GM18909 (cell line): ENCODE measurements around the gene ZSCAN22.
"Not testable (repeated sequence)": the region's sequence is repeated elsewhere in the genome, so short reads cannot be mapped to it uniquely, and the experiment has no call there.

Experiments
- ATAC-seq: cut with Tn5 transposase; IDR thresholded peaks from one replicate; pipeline ENCODE4 v1.9.1; 2021; ENCODE audit warnings: mild to moderate bottlenecking; ENCODE audit not compliant: unreplicated experiment, poor library complexity

Gene ZSCAN22

DNA sequence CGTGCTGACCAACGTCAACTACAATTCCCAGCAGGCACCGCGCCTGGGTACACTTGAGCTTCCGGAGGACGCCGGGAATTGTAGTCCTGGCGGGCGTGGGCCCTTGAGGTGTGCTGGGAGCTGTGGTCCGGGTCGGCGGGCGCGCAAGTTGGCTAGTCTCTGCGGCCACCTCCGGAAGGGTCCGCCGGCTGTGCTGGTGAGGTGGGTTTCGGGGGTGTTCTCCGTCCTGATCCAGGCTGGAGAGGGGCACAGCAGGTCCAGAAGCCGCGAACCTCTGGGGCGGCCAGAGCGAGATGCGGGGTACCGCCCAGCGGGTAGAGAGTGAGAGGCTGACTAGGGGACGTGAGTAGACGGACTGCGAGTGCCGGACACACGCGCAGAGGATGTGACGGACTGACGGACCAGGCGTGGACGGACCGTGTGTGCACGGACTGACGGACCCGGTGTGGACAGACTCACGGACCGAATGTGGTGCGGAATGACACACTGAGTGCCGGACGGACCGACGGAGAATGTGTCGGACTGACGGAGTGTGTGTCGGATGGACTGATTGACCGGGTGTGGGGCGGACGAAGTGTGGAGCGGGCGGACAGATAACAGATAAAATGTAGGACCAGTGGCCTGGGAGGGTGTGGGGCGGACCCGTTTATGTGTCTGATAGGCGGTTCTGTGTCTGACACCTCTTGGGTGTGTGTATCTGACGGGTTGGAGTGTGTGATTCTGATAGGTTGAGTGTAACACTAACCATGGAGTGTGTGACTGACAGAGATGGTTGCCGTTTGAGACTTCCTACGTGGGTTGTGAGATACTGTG, at the start of gene ZSCAN22:
Gene ZSCAN22 (plus strand): TSS at position 81 of the 813 bp plus-strand sequence. CDS start 7,809 bp downstream, outside the sequence.
- peak; percentile 87 for ATAC-seq

DNA sequence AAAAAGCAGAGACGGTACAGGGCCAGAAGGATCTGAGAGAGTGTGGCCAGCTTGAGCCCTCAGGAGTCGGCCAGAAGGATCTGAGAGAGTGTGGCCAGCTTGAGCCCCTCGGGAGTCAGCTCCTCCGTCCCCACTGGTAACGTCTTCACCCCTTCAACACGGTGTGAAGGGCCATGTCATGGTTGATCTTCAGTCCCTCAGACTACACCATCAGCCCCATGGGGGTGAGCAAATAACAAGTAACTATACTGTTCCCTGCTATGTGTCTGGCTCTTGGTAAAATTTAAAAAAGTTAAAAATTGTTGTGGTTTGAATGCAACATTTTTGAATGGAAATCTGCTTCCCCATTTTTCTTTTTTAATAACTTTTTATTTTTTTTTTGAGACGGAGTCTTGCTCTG, 49.6 kb upstream of the ZSCAN22 start:
- ATAC-seq: no peak

DNA sequence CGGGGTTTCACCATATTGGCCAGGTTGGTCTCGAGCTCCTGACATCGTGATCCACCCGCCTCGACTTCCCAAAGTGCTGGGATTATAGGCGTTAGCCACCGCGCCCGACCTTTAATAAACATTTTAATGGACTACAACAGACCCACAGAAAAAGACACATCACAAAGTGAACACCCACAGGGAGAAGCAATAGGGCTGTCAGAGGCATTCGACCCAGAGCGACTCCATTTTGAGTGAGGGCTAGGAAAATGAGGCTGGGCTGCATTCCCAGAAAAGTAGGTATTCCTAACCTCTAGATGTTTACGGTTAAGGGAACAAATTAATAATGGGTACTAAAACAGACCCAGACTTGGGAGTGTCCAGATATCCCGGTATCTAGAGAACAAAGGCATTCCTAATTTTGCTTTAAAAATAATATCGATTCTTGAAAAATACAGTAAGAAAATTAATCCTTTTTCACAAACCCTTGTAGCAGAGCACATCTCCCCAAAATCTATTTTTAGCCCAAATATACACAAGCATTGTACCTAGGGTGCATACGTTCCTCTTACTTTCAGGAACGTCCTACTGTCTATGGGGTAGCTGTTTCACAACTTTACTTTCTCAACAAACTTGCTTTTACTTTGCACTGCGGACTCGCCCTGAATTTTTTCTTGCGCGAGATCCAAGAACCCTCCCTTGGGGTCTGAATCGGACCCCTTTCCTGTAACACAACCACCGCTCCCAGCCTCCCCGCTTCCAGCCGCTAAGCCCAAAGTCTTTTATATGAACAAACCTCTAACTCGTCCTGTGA, 48.9 kb upstream of the ZSCAN22 start:
- ATAC-seq: no peak

DNA sequence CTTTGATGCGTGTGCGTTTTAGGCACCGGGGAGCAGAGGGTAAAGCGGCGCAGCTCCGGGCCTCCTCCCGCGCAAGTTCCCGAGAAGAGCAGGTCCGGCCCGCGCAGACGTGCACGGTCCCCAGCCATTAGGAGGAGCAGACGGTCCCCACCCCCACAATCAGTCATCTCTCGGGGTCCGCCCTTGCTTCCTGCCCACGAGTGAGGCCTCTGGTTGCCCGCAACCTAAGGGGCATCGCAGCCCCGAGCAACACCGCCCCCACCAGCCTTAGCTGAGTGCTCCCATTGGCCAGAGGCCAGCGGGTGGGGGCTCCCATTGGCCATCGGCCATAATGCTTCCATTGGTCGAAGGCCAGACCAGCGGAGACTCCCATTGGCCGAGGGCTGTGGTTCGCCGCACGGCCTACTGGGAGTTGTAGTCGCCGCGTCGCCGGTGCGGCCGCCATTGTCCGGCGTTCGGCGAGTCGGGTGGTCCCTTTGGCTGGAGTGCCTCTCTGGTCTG, 48.2 kb upstream of the ZSCAN22 start, which contains the start of gene ZNF8:
Gene ZNF8 (plus strand): TSS at position 415 of the 501 bp plus-strand sequence. CDS start 127 bp downstream, outside the sequence.
- ATAC-seq: peak; percentile 96

DNA sequence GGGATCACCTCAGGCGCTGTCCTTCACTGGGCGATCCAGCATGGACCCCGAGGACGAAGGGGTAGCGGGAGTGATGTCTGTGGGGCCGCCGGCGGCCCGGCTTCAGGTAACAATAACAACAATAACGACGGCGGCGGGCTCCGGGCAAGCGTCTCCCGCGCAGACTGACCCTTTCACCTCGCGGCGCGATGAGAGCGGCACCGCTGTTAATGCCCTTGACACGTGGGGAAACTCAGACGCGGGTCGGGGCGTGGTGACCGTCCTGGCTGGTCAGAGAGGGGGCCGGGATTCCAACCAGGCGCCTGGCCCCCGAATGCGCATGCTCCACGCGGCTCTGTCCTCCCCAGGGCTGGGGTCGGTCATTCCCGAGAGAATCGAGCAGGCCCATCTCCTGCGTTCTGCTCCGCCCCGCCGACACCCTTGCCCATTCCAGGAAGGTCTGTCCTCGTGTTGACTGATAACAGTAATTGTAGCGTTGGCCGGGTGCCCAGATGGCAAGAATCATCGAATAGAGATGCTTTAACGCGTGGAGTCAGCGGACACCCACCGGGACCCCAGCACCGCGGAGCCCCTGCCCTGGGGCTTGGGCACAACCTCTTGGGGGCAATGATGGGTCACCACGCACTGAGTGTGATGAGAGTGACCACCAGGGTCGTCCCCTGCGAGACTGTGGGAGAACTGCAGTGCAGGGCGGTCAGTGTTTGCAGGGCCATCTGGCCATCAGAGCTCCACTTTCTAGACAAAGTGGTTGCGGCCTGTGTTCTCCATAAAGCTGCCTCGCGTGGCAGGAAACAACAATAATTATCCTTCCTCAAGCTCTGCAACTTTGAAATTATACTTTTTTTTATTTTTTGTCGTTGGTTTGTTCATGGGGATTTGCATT, 47.5 kb upstream of the ZSCAN22 start:
- peak; percentile 34 for ATAC-seq

DNA sequence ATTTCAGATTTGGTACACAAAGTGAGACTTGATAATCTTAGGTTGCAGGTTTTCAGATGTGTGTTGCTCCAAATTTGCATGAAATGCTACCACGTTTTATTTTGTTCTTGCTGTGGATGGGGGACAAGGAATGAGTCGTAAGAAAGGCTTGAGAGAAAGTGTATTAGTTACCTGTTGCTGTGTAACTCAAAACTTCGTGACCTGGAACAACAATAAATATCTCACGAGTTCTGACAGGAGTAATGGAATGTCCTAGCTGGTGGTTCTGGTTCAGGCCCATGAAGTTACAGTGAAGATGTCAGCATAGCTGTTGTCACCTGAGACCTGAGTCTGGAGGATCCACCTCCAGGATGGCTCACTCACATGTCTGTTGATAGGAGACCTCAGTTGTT, 46.9 kb upstream of the ZSCAN22 start:
- no peak for ATAC-seq

DNA sequence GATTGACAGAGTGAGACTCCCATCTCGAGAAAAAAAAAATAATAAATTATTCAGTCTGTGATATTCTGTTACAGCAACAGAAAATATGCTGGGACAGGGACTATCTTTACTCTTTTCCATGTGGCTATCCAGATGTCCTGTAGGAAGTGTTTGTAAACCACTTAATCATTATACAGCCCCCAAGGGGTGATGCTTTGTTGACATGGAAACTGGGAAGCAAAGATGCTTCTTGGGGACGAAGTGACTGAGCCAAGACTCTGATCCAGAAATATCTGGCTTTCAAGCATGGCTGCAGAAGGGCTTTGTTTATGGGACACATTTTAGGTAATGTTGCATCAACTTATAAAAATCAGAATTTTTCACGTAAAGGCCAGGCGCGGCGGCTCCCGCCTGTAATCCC, 42.6 kb upstream of the ZSCAN22 start:
- ATAC-seq: no peak

DNA sequence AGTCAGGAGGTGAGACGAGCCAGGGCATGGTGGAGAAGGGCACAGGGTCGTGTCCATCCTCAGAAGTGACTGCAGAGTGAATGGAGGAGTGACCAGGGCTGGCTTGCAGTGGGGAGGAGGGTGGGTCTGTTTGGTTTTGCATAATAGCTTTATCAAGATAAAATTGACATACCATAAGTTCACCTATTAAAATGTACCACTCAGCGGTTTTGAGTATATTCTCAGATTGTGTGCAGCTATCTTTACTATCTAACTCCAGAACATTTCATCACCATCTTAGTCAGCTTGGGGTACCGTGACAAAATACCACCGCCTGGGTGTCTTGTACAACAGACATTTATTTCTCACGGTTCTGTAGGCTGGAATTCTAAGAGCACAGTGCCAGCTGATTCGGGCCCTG, 34.9 kb upstream of the ZSCAN22 start:
- ATAC-seq: no peak

DNA sequence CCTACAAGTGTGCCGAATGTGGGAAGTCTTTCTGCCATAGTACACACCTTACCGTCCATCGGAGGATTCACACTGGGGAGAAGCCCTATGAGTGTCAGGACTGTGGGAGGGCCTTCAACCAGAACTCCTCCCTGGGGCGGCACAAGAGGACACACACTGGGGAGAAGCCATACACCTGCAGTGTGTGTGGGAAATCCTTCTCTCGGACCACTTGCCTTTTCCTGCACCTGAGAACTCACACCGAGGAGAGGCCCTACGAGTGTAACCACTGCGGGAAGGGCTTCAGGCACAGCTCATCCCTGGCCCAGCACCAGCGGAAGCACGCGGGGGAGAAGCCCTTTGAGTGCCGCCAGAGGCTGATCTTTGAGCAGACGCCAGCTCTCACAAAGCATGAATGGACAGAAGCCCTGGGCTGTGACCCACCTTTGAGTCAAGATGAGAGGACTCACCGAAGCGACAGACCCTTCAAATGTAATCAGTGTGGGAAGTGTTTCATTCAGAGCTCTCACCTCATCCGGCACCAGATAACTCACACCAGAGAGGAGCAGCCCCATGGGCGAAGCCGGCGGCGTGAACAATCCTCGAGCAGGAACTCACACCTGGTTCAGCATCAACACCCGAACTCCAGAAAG, 31.9 kb upstream of the ZSCAN22 start:
- ATAC-seq: no peak

DNA sequence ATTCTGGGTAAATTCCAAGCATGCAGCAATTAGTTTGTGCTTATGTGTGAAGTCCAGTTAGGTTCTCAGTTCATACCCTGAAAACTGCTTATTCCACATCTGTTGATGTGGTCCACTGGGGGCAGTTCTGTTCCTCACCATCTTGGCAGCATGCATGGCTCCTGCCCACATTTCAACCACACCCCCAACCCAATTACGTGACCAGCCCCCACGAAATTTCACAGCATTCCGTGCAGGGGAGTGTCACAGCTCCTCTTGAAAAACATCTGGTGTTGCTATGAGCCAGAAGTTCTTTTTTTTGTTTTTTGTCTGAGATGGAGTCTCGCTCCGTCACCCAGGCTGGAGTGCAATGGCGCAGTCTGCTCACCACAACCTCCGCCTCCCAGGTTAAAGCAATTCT, 30.7 kb upstream of the ZSCAN22 start:
- ATAC-seq: no peak

DNA sequence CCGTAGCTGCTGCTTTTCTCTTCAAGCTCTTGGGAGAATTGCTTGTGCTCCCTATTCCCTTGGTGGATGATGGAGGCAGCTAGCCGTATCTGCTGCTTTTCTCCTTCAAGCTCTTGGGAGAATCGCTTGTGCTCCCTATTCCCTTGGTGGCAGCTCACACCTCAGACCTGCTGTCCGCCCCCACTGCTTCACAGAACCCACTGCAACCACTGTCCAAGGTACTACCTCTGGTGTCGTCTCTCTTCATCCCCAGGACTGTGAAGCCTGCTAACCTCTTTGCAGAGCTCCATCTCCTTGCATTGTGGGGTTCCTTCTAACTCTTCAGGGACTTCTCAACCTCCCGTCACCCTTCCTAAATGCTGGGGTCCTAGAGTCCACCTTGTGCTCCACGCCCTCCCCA, 26.2 kb upstream of the ZSCAN22 start:
- no peak for ATAC-seq

DNA sequence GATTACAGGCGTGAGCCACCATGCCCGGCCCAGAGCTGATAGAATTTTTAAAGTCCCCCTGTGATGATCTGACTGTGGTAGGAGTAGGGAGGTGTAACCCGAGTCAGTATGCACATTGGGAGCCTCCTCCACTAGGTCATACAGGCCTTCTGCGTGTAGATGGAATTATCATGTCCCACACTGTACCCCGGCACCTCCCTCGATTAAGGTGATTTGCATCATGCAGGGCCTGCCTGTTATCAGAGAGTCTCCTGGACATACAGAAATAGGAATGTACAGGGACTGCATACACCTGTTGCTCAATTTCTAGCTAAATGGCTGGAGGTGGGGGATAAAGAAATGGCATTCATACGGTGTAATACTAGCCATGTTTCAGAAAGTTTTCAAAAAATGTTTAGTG, 22.5 kb upstream of the ZSCAN22 start:
- no peak for ATAC-seq

DNA sequence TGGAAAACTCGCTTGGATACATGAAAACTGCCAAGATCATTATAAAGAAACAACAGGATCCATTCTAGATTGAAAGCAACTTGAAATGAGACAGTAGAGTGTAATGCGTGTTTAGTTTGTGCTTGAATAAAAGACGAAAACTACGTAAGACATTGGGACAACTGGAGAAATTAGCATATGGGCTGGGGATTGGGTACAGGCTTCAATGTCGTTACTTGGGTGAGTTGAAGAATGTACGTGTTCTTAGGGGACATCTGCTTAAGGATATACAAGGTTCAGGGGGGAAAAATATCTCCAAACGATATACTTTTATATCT, 22.1 kb upstream of the ZSCAN22 start:
- ATAC-seq: no peak

DNA sequence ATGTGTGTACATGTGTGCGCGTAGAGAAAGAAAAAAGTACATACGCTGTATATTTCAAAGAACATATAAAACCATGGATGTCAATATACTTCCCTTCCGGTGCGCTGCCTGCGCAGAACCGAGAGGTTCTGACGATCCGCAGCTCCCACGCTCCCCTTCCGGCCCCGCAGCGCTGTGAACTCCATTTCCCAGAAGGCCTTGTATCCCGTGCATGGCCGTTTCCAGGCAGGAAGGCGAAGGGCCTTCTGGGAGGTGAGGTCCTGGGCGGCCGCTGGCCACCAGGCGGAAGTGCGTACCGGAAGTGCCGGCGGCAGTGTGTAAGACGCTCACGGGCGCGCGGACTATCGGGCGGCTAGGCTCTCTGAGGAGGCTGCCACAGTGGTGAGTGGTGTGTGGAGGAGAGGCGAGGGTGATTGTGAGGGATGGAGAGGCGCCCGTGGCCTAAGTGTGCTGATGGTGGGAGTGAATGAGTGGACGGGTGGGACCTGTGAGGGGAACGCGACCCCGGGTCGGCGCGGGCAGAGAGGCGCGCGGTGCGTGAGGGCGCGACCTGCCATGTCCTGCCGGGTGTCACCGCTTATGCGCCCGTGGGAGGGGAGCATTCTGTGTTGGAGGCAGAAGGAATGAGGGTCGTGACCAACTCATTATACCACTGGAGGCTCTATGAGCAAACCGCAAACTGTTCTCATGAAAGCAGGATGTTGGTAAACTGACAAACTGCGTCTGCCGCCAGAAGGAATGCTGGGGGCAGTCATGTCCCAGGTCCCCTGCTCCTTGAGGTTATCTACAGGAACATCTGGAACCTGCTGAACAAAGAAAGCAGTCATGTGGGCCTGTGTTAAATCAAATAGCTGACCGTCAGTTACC, 21.5 kb upstream of the ZSCAN22 start, which contains the start of gene ERVK3-1:
Gene ERVK3-1 (plus strand): TSS at position 313 of the 867 bp plus-strand sequence. CDS start 6,792 bp downstream, outside the sequence.
- ATAC-seq: peak; percentile 97

DNA sequence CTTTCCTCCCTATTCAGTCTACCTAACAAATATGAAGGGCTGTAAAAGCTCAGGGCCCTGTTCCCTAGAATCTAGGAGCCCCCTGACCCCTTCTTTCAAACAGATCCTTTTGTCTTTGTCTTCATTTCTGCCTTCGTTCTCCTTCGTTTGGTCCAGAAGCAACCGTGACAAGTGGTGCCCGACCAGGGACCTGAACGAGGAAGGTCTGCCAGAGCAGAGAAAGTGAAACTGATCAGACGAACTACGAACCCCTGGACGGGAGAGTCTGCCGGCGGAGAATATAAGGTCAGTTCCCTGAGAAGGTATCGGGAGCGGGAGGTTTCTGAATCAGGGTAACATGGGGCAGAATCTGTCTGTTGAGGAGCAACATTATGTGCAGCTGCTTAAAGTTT, 20.9 kb upstream of the ZSCAN22 start:
- ATAC-seq: no peak

DNA sequence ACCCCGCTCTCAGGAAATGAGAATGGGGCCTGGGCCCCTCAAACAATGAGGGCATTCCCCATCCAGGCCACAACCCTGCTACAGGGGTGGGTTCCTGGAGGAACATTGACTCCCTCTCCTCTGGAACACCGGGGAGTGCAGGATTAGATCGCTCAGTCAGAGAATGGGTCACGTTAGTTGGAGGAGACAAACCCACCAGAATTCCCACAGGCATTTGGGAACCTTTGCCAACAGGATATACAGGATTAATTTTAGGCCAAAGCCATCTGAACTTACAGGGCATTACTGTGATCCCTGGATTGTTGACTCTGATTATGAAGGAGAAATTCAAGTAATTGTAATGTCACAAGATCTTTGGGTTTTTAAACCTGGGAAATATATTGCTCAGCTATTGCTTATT, 19.1 kb upstream of the ZSCAN22 start:
- ATAC-seq: no peak

DNA sequence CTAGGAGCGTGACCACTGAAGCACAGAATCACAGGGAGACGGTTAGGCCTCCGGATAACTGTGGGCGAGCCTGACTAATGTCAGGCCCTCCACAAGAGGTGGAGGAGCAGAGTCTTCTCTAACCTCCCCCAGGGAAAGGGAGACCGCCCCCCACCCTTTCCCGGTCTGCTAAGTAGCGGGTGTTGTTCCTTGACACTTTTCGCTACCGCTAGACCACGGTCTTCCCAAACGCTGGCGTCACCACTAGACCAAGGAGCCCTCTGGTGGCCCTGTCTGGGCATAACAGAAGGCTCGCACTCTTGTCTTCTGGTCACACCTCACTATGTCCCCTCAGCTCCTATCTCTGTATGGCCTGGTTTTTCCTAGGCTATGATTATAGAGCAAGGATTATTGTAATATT, 16.1 kb upstream of the ZSCAN22 start:
- not testable (repeated sequence) for ATAC-seq

DNA sequence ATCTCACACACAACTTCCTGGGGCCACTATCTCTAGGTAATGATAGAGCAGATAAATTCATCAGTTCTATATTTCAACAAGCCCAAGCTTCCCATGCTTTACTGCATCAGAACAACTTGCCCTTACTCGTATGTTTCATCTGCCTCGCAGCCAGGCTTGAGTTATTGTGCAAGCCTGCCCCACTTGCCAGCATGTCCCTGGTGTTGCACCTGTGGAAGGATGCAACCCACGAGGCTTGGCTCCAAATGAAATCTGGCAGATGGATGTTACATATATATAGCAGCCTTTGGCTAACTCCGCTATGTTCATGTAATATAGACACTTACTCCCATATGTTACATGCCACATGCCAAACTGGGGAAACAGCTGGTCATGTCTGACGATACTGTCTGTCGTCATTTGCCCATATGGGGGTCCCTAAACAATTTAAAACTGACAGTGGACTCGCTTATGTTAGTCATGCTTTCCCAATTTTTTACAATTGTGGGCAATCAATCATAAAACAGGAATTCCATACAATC, 15.4 kb upstream of the ZSCAN22 start:
- ATAC-seq: no peak

DNA sequence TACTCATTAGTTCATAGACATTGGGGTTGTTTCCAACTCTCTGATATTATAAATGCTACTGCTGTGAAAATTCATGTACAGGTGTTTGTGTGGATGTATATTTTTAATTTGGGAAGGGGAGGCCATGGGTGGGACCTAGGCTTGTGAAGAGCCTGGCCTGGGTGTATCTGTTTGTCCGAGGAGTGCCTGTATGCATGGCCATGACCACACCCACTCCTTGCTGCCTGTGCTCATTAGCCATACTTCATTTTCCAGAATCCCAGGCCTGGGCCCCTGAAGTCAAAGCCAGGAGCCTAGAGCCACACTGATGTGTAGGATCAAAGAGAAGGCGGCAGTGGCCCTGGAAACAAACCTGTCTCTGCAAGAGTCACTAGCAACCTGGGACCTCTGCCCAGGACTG, 11.2 kb upstream of the ZSCAN22 start:
- ATAC-seq: no peak
